ACHN (cell line): ENCODE measurements around the gene TCF4.

Experiments
- DNase-seq: peaks from one replicate; pipeline ENCODE4 v3.0.0-alpha.2; 2015
- in situ Hi-C: cut with HindIII; loops from 2 replicates; pipeline ENCODE4 v1.10.0; 2017; ENCODE audit warnings: low sequenced_read_pairs, low pct_ligation_motif_present, low pct_unique_long_range_greater_than_20kb

The TCF4 gene

GRCh38 chr18:55386545-55386944, 201.4 kb downstream of the TCF4 start:
- DNase-seq, result no peak
- in situ Hi-C loops, result no loop called here

- in situ Hi-C loops, result no loop called here
- no peak for DNase-seq
Measured at GRCh38 chr18:55385770-55386169, 202.2 kb downstream of the TCF4 start.

- in situ Hi-C loops, result no loop called here
- DNase-seq, result peak; percentile 38
Measured at GRCh38 chr18:55384551-55385275, 203.3 kb downstream of the TCF4 start.

GRCh38 chr18:55384115-55384514, 203.9 kb downstream of the TCF4 start:
- in situ Hi-C loops, result no loop called here
- no peak for DNase-seq

- no peak for DNase-seq
- in situ Hi-C loops, result no loop called here
Measured at GRCh38 chr18:55382277-55382805, 205.7 kb downstream of the TCF4 start.

GRCh38 chr18:55381277-55381676, 206.7 kb downstream of the TCF4 start:
- no peak for DNase-seq
- in situ Hi-C loops, result no loop called here

- in situ Hi-C loops, result no loop called here
- no peak for DNase-seq
Measured at GRCh38 chr18:55380589-55380988, 207.4 kb downstream of the TCF4 start.

GRCh38 chr18:55376387-55376786, 211.6 kb downstream of the TCF4 start:
- in situ Hi-C loops, result no loop called here

GRCh38 chr18:55375930-55376329, 212.1 kb downstream of the TCF4 start:
- in situ Hi-C loops, result no loop called here
- DNase-seq, result no peak

More at GRCh38 chr18:55376387-55376786, 211.6 kb downstream of the TCF4 start:
- no peak for DNase-seq

- in situ Hi-C loops, result no loop called here
- no peak for DNase-seq
Measured at GRCh38 chr18:55374741-55375140, 213.3 kb downstream of the TCF4 start.

GRCh38 chr18:55372209-55372608, 215.8 kb downstream of the TCF4 start:
- in situ Hi-C loops, result no loop called here
- DNase-seq, result no peak

GRCh38 chr18:55370936-55371335, 217.1 kb downstream of the TCF4 start:
- DNase-seq, result no peak
- in situ Hi-C loops, result no loop called here

GRCh38 chr18:55369346-55369745, 218.6 kb downstream of the TCF4 start:
- in situ Hi-C loops, result no loop called here
- no peak for DNase-seq

- in situ Hi-C loops, result no loop called here
- no peak for DNase-seq
Measured at GRCh38 chr18:55365342-55365741, 222.7 kb downstream of the TCF4 start.

GRCh38 chr18:55362303-55362702, 225.7 kb downstream of the TCF4 start:
- in situ Hi-C loops, result no loop called here

GRCh38 chr18:55361492-55362250, 226.3 kb downstream of the TCF4 start:
- no peak for DNase-seq
- in situ Hi-C loops, result no loop called here

More at GRCh38 chr18:55362303-55362702, 225.7 kb downstream of the TCF4 start:
- DNase-seq, result no peak

- no peak for DNase-seq
- in situ Hi-C loops, result no loop called here
Measured at GRCh38 chr18:55360061-55360460, 227.9 kb downstream of the TCF4 start.

- DNase-seq, result no peak
- in situ Hi-C loops, result no loop called here
Measured at GRCh38 chr18:55356815-55357214, 231.2 kb downstream of the TCF4 start.

GRCh38 chr18:55355223-55355622, 232.8 kb downstream of the TCF4 start:
- DNase-seq, result no peak
- in situ Hi-C loops, result no loop called here

GRCh38 chr18:55354795-55355194, 233.2 kb downstream of the TCF4 start:
- in situ Hi-C loops, result no loop called here
- DNase-seq, result no peak
